ENCODE measurements around the gene RPL6.
"Not testable (repeated sequence)": the region's sequence is repeated elsewhere in the genome, so short reads cannot be mapped to it uniquely, and the experiment has no call there.

RPL6 gene

DNA sequence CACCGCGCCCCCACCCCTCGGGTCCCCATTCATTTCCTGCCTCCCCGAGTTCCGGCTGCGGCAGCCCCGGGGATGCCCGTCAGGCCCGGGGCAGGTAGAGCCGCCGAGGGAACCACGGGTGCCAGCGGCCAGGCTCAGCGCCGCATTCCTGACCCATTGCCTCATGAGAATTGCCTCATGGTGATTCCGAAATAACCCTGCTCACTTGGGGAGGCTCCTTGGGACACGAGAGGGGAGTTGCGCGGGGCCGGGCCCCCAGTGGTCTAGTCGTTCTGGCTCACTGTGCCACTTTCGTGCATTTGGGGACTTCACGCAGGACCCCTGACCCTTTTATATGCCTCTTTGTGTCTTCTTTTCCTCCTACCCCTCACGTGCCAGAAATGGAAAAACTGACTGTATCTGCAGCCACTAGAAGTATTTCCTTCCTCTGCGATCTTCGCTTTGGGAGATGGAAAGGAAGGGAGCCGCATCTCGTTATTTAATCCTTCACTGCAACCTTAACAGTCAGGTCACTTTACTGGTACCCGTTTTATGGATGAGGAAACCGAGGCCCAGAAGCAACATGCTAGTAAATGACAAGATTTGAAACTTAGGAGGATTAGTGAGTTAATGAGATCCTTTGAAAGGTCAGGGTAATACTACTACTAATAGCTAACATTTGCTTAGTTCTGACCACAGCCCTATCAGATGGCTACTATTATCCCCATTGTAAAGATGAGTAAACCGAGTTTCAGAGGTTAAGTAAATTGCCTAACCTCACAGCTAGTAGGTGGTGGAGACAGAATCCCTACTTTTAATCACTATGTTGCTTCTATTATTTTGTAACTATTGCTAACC, 10.1 kb upstream of the RPL6 start:
- DNase-seq (ENCODE audit: low read depth), result no peak

DNA sequence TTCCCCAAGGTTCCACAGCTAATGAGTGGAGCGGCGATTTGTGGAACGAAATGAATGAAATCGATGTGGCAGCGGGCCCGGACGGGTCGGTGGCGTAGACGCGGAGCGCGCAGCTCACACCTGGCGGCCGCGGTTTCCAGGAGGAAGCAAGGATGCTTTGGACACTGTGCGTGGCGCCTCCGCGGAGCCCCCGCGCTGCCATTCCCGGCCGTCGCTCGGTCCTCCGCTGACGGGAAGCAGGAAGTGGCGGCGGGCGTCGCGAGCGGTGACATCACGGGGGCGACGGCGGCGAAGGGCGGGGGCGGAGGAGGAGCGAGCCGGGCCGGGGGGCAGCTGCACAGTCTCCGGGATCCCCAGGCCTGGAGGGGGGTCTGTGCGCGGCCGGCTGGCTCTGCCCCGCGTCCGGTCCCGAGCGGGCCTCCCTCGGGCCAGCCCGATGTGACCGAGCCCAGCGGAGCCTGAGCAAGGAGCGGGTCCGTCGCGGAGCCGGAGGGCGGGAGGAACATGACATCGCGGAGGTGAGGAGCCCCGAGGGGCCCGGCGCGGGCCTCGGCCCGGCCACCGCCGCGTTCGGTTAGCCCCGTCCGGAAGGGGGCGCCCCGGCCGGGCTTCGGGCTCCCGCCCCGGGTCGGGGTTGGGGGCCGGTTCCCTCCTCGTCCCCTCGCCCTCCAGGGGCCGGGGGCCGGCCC, 9.3 kb upstream of the RPL6 start, which contains the start of gene PTPN11:
PTPN11 (plus strand) TSS at position 340 of the 689 bp plus-strand sequence; CDS start at position 505, 165 bp downstream.
- DNase-seq (ENCODE audit: low read depth), result peak; percentile 91

DNA sequence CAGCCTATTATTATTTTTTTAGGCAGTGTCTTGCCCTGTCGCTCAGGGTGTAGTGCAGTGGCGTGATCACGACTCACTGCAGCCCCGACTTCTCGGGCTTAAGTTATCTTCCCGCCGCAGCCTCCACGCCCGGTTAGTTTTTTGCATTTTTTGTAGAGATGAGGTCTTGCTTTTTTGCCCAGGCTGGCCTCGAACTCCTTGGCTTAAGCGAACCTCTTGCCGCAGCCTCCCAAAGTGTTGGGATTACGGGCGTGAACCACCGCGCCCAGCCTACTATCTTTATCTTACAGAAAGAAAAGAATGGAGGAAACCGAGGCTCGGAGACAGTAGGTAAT, 8.8 kb upstream of the RPL6 start:
- DNase-seq (ENCODE audit: low read depth), result no peak

DNA sequence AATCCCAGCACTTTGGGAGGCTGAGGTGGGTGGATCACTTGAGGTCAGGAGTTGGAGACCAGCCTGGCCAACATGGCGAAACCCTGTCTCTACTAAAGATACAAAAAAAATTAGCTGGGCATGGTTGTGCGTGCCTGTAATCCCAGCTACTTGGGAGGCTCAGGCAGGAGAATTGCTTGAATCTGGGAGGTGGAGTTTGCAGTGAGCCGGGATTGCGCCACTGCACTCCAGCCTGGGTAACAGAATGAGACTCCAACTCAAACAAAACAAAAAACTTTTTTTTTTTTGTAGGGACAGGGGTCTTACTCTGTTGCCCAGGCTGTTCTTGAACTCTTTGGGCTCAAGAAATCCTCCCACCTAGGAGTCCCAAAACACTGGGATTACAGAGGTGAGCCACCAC, 6.1 kb upstream of the RPL6 start:
- DNase-seq (ENCODE audit: low read depth), result not testable (repeated sequence)

DNA sequence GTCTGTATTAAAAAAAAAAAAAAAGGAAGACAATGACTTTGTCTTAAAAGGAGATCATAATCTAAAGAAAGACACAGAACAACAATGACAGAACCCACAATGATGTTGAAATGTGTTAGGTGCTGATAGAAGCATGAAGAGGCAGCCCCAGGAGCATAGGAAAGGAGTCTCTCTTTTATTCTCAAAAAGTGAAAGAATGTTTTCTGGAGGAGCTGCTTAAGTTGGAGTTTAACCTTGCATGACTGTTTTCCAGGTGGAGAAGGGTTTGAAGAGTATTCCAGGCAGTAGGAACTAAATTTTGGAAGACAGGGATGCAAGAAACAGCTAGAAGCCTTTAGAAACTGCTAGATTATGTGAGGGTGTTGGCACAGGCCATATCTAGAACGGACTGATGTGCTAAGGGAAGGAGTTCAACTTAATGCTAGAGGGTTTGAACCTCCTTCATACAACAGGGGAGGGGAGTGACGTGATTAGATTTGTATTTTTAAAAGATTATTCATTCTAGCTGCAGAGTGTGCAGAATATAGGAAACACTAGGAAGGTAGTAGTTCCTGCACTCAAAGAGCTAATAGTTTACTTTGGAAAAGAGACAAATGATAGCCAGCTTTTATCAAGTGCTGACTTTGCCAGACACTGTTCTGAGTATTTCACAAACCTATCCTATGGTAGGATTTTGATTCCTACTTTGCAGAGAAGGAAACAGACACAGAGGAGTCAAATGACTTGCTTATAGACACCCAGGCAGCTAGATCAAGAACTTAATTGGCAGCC, 4.6 kb upstream of the RPL6 start:
- DNase-seq (ENCODE audit: low read depth), result no peak

DNA sequence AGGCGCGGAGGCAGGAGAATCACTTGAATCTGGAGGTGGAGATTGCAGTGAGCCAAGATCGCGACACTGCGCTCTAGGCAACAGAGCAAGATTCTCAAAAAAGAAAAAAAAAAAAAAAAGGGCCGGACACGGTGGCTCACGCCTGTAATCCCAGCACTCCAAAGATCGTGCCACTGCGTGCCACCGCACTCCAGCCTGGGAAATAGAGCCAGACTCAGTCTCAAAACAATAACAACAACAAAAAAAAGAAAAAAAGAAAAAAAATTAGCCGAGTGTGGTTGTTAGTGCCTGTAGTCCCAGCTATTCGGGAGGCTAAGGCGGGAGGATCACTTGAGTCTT, 470 bp upstream of the RPL6 start:
- no peak for DNase-seq (ENCODE audit: low read depth)

DNA sequence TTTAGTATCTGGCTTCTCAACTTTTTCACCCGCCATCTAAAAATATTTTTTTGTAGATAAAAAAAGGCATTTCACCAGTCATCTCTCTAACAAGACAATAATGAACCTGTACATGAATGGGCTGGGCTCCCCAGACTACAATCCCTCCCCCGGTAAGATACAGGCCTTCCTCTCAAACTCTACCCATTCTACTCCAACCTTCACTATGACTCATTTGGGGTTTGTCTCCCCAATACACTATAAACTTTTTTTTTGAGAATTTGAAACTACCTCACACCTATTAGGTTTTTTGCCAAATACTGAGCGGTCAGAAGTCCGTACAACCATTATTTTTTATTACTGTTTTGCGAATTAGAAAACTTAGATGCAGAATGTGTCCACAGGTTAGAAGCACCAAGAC, 784 bp downstream of the RPL6 start:
- no peak for DNase-seq (ENCODE audit: low read depth)

DNA sequence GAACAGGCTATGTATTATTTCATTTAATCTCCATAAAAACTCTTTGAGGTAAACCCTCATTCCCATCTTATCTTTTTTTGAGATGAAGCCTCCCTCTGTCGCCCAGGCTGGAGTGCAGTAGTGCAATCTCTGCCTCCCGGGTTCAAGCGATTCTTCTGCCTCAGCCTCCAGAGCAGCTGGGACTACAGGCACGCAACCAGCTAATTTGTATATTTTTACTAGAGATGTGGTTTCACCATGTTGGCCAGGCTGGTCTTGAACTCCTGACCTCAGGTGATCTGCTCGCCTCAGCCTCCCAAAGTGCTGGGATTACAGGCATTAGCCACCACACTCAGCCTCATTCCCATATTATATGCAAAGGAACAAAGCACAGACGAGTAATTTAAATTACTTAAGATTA, 1.7 kb downstream of the RPL6 start:
- not testable (repeated sequence) for DNase-seq (ENCODE audit: low read depth)

DNA sequence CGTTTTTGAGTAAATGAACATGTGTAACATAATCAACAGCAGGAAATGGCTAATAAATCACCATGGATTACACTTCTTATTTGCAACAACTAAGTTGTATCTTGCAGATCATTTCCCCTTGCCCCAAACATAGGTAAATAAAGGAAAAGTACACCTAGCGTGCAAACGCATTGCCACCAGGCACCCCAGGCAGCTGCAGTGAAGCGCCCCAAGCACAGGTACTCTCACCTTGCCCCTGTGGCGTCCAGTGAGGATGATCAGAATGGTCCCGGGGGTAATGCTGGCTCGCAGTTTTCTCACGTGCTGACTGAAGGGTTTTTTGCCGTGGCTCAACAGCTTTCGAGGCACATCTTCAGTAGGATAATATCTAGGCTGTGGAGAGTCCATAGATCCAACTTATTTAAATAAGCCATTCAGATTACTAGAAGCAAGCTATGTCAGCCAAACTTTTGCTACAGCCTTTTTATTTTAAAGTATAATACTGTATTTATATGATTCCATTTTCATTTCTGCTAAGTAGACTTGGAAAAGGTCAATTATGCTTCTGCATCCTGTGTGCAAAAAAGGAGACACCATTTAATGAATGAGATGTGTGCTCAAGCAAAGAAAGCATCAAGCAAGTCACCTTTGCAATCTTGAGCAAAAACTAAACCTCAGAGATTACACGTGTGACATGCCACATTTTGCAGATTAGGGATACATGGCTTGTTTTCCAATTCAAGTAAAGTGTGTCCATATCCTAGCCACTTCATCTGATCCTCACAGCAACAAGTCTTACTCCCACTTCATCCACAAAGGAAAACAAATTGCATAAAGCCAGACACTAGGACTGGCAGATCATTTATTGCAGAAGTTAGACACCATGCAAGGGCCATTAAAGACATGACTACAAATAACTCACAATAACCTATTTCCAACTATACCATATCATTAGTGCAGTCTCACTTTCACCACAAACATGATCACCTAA, 2.6 kb downstream of the RPL6 start:
- no peak for DNase-seq (ENCODE audit: low read depth)

DNA sequence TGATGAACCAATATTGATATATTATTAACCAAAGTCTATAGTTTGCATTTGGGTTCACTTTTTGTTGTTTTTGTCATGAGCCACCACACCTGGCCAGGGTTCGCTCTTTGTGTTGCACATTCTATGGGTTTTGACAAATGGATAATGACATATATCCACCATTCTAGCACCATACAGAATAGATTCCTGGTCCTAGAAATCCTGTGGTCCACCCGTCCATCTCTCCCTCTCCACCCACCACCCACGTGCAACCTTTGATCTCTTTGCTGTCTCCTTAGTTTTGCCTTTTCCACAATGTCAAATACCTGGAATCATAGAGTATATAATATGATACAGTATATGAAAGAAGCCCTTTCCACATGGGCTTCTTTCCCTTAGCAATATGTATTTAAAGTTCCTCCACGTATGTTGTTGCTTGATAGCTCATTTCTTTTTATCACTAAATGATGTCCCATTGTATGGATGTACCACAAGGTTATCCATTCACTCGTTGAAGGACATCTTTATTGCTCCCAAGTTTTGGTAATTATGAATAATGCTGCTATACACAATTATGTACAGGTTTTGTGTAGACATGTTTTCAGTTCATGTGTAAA, 7.4 kb downstream of the RPL6 start:
- no peak for DNase-seq (ENCODE audit: low read depth)

DNA sequence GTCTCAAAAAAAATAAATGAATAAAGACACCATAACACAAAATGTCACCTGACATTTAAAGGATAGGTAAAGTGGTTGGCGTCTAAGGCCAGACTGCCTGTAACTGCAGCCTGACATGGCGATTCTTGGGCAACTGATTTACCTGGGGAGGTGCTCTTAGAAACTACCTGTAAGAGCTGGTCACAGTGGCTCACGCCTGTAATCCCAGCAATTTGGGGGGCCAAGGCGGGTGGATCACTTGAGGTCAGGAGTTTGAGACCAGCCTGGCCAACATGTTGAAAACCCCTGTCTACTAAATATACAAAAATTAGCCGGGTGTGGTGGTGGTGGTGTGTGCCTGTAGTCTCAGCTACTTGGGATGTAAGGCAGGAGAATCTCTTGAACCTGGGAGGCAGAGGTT, 8.4 kb downstream of the RPL6 start:
- DNase-seq (ENCODE audit: low read depth), result no peak

DNA sequence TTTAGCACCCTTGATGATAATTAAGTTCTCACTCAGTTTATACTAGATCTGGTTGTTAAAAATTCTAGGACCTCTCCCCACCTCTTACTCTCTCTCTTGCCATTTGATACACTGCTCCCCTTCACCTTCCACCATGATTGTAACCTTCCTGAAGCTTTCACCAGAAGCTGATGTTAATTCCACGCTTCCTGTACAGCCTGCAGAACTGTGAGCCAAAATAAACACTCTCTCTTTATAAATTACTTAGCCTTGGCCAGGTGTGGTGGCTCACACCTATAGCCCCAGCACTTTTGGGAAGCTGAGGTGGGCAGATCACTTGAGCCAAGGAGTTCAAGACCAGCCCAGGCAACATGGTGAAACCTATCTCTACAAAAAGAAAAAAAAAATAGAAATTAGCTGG, 16.1 kb downstream of the RPL6 start:
- DNase-seq (ENCODE audit: low read depth), result no peak

DNA sequence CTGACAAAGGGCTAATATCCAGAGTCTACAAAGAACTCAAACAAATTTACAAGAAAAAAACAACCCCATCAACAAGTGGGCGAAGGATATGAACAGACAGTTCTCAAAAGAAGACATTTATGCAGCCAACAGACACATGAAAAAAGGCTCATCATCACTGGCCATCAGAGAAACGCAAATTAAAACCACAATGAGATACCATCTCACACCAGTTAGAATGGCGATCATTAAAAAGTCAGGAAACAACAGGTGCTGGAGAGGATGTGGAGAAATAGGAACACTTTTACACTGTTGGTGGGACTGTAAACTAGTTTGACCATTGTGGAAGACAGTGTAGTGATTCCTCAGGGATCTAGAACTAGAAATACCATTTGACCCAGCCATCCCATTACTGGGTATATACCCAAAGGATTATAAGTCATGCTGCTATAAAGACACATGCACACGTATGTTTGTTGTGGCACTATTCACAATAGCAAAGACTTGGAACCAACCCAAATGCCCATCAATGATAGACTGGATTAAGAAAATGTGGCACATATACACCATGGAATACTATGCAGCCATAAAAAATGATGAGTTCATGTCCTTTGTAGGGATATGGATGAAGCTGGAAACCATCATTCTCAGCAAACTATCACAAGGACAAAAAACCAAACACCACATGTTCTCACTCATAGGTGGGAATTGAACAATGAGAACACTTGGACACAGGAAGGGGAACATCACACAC, 19.3 kb downstream of the RPL6 start:
- DNase-seq (ENCODE audit: low read depth), result not testable (repeated sequence)

DNA sequence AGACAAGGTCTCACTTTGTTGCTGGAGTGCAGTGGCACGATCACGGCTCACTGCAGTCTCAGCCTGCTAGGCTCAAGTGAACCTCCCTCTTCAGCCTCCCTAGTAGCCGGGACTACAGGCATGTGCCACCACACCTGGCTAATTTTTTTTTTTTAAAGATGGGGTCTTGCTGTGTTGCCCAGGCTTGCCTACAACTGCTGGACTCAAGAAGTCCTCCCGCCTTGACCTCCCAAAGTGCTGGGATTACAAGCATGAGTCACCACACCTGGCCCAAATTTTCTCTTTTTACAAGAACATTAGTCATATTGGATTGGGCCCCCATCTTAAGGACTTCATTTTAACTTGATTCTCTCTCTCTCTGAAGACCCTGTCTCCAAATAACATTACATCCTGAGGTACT, 20.2 kb downstream of the RPL6 start:
- DNase-seq (ENCODE audit: low read depth), result no peak

DNA sequence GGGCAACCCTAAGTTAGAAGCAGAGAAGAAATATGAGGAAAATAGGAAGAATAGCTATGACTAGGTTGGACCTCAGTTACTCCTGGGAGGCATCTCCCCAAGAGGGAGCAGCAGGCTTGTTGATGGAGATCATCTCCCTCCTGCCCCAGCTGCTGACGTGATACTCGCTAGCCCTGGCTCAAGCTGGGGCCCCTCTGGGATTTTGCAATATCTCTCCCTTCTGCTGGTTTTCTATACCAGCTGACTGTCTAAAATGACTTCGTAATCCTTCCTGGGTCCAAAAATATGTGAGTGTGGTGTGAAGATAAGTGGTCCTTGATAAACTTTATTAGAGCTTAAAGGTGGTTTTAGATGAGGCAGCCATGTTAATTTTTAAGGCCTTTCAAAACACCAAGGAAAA, 22.7 kb downstream of the RPL6 start:
- no peak for DNase-seq (ENCODE audit: low read depth)

DNA sequence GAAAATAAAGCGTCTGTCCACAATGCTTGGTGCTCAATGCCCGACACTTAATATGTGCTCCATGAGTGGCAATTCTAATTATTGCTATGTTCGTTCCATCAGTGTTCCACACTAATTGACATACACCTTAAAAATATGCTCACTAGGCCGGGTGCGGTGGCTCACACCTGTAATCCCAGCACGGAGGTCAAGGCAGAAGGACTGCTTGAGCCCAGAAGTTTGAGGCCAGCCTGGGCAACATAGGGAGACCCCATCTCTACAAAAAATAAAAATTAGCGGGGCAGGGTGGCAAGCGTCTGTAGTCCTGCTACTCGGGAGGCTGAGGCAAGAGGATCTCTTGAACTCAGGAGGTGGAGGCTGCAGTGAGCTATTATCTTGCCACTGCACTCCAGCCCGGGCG, 26.5 kb downstream of the RPL6 start:
- no peak for DNase-seq (ENCODE audit: low read depth)

DNA sequence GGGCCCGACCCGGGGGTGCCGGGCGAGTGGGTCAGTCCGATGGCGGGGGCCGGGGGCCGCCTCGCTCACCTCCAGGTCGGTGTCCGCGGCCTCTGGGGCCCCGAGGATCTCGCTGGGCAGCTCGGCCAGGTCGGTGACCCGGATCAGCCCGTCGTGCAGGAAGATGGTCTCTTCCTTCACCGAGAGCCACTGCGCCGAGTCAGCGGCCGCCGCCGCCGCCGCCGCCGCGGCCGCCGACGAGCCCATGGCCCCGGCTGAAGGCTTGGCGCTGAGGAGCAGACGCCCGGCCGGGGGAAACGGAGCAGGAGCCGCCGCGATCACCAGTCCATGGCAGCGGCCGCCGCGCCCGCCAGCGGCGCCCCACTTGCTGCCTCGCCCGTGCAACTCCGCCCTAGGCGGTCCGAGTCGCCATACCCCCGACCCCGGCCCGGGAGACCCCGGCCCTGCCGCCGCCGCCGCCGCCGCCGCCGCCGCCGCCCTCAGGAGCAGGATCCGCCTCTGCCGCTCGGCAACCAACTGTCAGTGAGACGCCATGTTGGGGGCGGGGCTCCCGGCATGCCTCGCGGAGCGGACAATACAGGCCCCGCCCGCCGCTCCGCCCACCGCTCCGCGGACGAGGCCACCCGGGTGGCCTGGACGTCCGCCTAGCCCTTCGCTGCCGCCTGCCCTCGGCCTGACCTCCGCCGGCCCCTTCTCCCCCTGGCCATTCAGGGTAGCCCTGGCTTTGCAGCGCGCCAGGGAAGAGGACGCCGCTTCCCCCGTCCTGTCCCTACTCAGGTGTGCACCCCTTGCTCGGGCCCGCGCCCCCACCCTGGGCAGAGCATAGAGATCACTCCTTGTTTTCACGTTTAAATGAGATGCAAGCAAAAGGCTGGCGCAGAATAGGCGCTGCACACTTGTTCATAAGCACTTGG, 27.3 kb downstream of the RPL6 start, which contains the start of gene HECTD4:
HECTD4 (minus strand) TSS at position 549 of the 914 bp plus-strand sequence; CDS start at position 246, 303 bp downstream.
- DNase-seq (ENCODE audit: low read depth), result peak; percentile 94

DNA sequence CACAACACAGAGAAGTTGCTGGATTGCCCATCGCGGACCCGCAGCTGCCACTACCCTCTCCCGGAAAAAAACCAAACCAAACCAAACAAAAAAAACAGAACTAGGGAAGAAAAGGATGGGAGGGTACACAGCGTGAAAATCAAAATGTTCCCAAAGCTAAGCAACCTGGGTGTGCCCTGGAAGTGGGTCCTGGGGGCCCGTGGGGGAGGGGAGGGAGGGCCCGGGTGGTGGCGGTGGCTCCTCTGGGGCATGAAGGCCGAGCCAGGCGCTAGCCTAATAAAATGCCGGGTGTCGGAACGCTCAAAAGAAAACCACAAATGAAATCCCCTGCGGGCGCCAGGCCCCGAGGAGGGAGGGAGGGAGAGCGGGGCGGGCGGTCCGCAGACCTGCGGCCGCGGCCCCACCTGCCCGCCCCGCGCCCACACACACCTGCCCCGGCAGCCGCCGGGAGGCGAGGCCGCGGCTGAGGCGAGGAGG, 28.0 kb downstream of the RPL6 start:
- no peak for DNase-seq (ENCODE audit: low read depth)

DNA sequence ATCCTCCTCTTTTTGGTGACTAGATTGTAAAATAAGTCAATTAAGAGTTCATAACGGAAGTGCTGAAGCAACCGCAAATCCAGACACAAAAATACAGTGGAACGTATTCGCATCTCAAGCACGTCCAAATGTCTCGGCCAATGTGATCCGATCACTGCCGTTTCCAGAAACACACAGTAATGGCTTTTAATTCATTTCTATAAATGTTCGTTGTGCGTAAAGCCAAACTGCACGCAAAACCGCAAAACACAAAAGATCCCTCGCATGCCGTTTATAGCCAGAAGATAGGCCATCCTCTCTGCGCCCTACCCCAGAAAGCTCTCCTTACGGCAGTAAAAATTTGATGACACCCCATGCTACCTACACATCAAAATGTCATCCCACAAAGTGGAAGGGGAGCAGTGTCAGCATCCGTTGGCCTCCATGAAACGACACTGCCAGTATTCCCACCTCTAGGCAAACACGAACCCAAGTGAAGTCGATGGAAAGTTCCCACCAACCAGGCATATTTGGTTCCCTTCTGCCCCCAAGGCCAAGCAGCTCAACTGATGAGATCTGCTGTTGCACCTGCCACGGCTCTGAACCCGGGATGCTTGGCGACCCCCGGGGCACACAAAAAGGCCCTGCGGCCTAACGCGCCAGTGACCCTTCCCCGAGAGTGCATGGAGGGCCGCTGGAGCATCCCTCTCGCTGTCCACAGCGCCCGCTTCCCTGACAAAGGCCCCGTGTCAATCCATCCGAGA, 28.6 kb downstream of the RPL6 start:
- DNase-seq (ENCODE audit: low read depth), result no peak

Measured in stimulated activated CD8-positive, alpha-beta memory T cell treated with anti-CD3 and anti-CD28 coated beads, Interleukin-4, amount 100 ng/mL, for 24 hours (primary cell).